Smooth muscle cell (in vitro differentiated cells): ENCODE data around the gene ST3GAL3. TPM values are rescaled to one million over a fixed set of nuclear protein-coding genes. Genes with fewer than 3 reads are reported as not detected.

Experiments used
- DNase-seq: peaks from one replicate; lab custom pipeline; 2025; ENCODE audit not compliant: unreplicated experiment; lab: John Stamatoyannopoulos, UW
- H2AFZ ChIP-seq: fragments of 200-600 bp; sonication (generic); 2 replicates; pipeline ENCODE4 v1.6.0; 2016; ENCODE audit warnings: antibody characterized with exemption, low read depth, mild to moderate bottlenecking
- H3F3A ChIP-seq: fragments of 200-600 bp; sonication (generic); 2 replicates; pipeline ENCODE4 v1.6.0; 2017; ENCODE audit warnings: antibody characterized with exemption, low read depth
- H3K27ac ChIP-seq: fragments of 200-600 bp; sonication (generic); 2 replicates; pipeline ENCODE4 v1.5.1; 2016; ENCODE audit warnings: low read depth, mild to moderate bottlenecking
- H3K27me3 ChIP-seq: fragments of 200-600 bp; sonication (generic); 2 replicates; pipeline ENCODE4 v1.6.1; 2016; ENCODE audit warnings: low read depth, mild to moderate bottlenecking
- H3K36me3 ChIP-seq: fragments of 200-600 bp; sonication (generic); 2 replicates; pipeline ENCODE4 v1.5.1; 2016; ENCODE audit warnings: low read depth
- H3K4me1 ChIP-seq: fragments of 200-600 bp; sonication (generic); 2 replicates; pipeline ENCODE4 v1.5.1; 2016; ENCODE audit warnings: low read depth
- H3K4me2 ChIP-seq: fragments of 200-600 bp; sonication (generic); 2 replicates; pipeline ENCODE4 v1.6.0; 2016; ENCODE audit warnings: mild to moderate bottlenecking
- H3K4me3 ChIP-seq: fragments of 200-600 bp; sonication (generic); 2 replicates; pipeline ENCODE4 v1.5.1; 2016; ENCODE audit warnings: mild to moderate bottlenecking
- H3K79me2 ChIP-seq: fragments of 200-600 bp; sonication (generic); 2 replicates; pipeline ENCODE4 v1.6.0; 2016; ENCODE audit warnings: low read depth, mild to moderate bottlenecking
- H3K9ac ChIP-seq: fragments of 200-600 bp; sonication (generic); 2 replicates; pipeline ENCODE4 v1.6.0; 2016; ENCODE audit warnings: low read depth
- H3K9me3 ChIP-seq: fragments of 200-600 bp; sonication (generic); replicated peaks from 2 replicates; pipeline ENCODE4 v1.5.1; 2016; ENCODE audit warnings: low read depth
- H4K20me1 ChIP-seq: fragments of 200-600 bp; sonication (generic); 2 replicates; pipeline ENCODE4 v1.6.0; 2016; ENCODE audit warnings: low read depth
- CTCF ChIP-seq: fragments of 200-600 bp; sonication (generic); IDR thresholded peaks from 2 replicates; pipeline ENCODE4 v1.5.1; 2017; ENCODE audit warnings: borderline replicate concordance, mild to moderate bottlenecking, antibody characterized with exemption; ENCODE audit not compliant: insufficient read depth, poor library complexity, severe bottlenecking
- WGBS: methylation state at CpG from one replicate; pipeline ENCODE4 v1.1.7; 2016; ENCODE audit warnings: low lambda C conversion rate; 5-methylcytosine and 5-hydroxymethylcytosine counted together
- polyA plus RNA-seq: library from polyadenylated mRNA; unstranded; fragments of >200 nt; fragmentation: Nextera tagmentation; extraction: Ambion mirVana; gene quantifications from 2 replicates; pipeline ENCODE4 v1.2.1, GENCODE V29; 2016
- total RNA-seq: library from RNA; depleted of rRNA; stranded (reverse); fragments of >200 nt; gene quantifications from 2 replicates; pipeline ENCODE4 v1.2.3, GENCODE V29; 2014

Gene ST3GAL3
- 16.3 and 16.6 TPM in 2 replicates for total RNA-seq
- polyA plus RNA-seq: 14.2 and 16.0 TPM in 2 replicates

GRCh38 chr1:43707190-43708001, at the start of gene ST3GAL3:
TSS of gene ST3GAL3 (plus strand) at chr1:43707536. CDS start at chr1:43736263, 28,727 bp downstream.
- Histone ChIP-seq H3K4me3 (peak within 1 kb of the TSS; percentile 88), H3K79me2 (peaks cover 17% of the 10 kb centered on the region), H3K36me3 (no peaks in the 10 kb centered on the region), H3K4me2 (peak within 1 kb of the TSS; percentile 92), H3K27me3 (no peaks in the 10 kb centered on the region), H4K20me1 (peaks cover 6% of the 10 kb centered on the region), H3K9me3 (no peaks in the 10 kb centered on the region), H3F3A (peaks cover 18% of the 10 kb centered on the region), H2AFZ (no peak within 1 kb of the TSS), H3K4me1 (peaks cover 19% of the 10 kb centered on the region), H3K27ac (peak within 1 kb of the TSS; percentile 42), H3K9ac (peak within 1 kb of the TSS; percentile 74)
- no peak for TF ChIP-seq CTCF
- DNase-seq: peak; percentile 68
- under 1% methylated on average over 70 of the region's 103 CpGs for WGBS

- H3K36me3 ChIP-seq: peaks cover 27% of the 10 kb centered on the region
Observed at GRCh38 chr1:43659212-43660166, 47.8 kb upstream of the ST3GAL3 start.

GRCh38 chr1:43660355-43660754, 47.0 kb upstream of the ST3GAL3 start:
- Histone ChIP-seq H3K79me2 (peaks cover 3% of the 10 kb centered on the region), H3K9me3 (no peaks in the 10 kb centered on the region), H3K27me3 (no peaks in the 10 kb centered on the region), H3F3A (no peaks in the 10 kb centered on the region), H3K4me1 (no peaks in the 10 kb centered on the region), H3K9ac (no peak overlapping the region), H3K4me3 (no peak overlapping the region), H4K20me1 (peaks cover 29% of the 10 kb centered on the region), H3K4me2 (no peak overlapping the region), H2AFZ (no peak overlapping the region), H3K36me3 (peaks cover 33% of the 10 kb centered on the region), H3K27ac (no peak overlapping the region)
- 84% methylated on average over 4 of the region's 4 CpGs for WGBS
- TF ChIP-seq CTCF: no peak
- DNase-seq: no peak

More at GRCh38 chr1:43659212-43660166, 47.8 kb upstream of the ST3GAL3 start:
- H2AFZ ChIP-seq: no peak overlapping the region
- H3K79me2 ChIP-seq: peaks cover 3% of the 10 kb centered on the region
- no peaks in the 10 kb centered on the region for H3K9me3 ChIP-seq
- no peaks in the 10 kb centered on the region for H3K27me3 ChIP-seq
- no peak overlapping the region for H3K27ac ChIP-seq
- no peak for DNase-seq
- no peak overlapping the region for H3K9ac ChIP-seq
- no peaks in the 10 kb centered on the region for H3F3A ChIP-seq
- H3K4me2 ChIP-seq: no peak overlapping the region
- WGBS: 92% methylated on average over 14 of the region's 14 CpGs
- H3K4me3 ChIP-seq: no peak overlapping the region
- no peak for TF ChIP-seq CTCF
- no peaks in the 10 kb centered on the region for H3K4me1 ChIP-seq
- peaks cover 28% of the 10 kb centered on the region for H4K20me1 ChIP-seq
